ENCODE results near the gene TBC1D3B.
"Not testable (repeated sequence)": the region's sequence is repeated elsewhere in the genome, so short reads cannot be mapped to it uniquely, and the experiment has no call there.

The TBC1D3B gene

GRCh38 chr17:36176536-36176935, at the start of gene TBC1D3B:
Gene TBC1D3B (minus strand): TSS chr17:36176636. CDS start chr17:36175050, 1,586 bp downstream.
- not testable (repeated sequence) for DNase-seq

- not testable (repeated sequence) for DNase-seq
Measured at GRCh38 chr17:36222967-36223366, 46.5 kb upstream of the TBC1D3B start.

GRCh38 chr17:36221581-36222100, 45.2 kb upstream of the TBC1D3B start:
- DNase-seq: not testable (repeated sequence)

GRCh38 chr17:36220737-36221580, 44.5 kb upstream of the TBC1D3B start:
- not testable (repeated sequence) for DNase-seq

GRCh38 chr17:36219556-36219955, 43.1 kb upstream of the TBC1D3B start:
- DNase-seq: not testable (repeated sequence)

- not testable (repeated sequence) for DNase-seq
Measured at GRCh38 chr17:36215406-36216308, 39.2 kb upstream of the TBC1D3B start.

GRCh38 chr17:36214918-36215317, 38.5 kb upstream of the TBC1D3B start:
- no peak for DNase-seq

GRCh38 chr17:36213695-36214094, 37.3 kb upstream of the TBC1D3B start:
- no peak for DNase-seq

- DNase-seq: no peak
Measured at GRCh38 chr17:36212966-36213365, 36.5 kb upstream of the TBC1D3B start.

GRCh38 chr17:36212272-36212605, 35.8 kb upstream of the TBC1D3B start:
- DNase-seq: no peak

- not testable (repeated sequence) for DNase-seq
Measured at GRCh38 chr17:36211484-36212271, 35.2 kb upstream of the TBC1D3B start.

GRCh38 chr17:36210439-36211211, 34.2 kb upstream of the TBC1D3B start, which contains the start of gene CCL4L2:
Gene CCL4L2 (plus strand): TSS chr17:36211063.
- DNase-seq: not testable (repeated sequence)

GRCh38 chr17:36209575-36209974, 33.1 kb upstream of the TBC1D3B start:
- no peak for DNase-seq

GRCh38 chr17:36207383-36207782, 30.9 kb upstream of the TBC1D3B start:
- DNase-seq: not testable (repeated sequence)

GRCh38 chr17:36206486-36206821, 30.0 kb upstream of the TBC1D3B start:
- not testable (repeated sequence) for DNase-seq

GRCh38 chr17:36205637-36206485, 29.4 kb upstream of the TBC1D3B start:
- DNase-seq: no peak

GRCh38 chr17:36204724-36205500, 28.5 kb upstream of the TBC1D3B start:
- no peak for DNase-seq

- no peak for DNase-seq
Measured at GRCh38 chr17:36203335-36203734, 26.9 kb upstream of the TBC1D3B start.

- DNase-seq: peak; percentile 50
Measured at GRCh38 chr17:36201506-36201905, 25.1 kb upstream of the TBC1D3B start.

- not testable (repeated sequence) for DNase-seq
Measured at GRCh38 chr17:36201102-36201501, 24.7 kb upstream of the TBC1D3B start.
